Activated T-cell treated with anti-CD3 and anti-CD28 coated beads, Interleukin-2, amount 50 U/mL, for 72 hours (primary cell): ENCODE results near the gene CDH12. TPM values are rescaled to one million over a fixed set of nuclear protein-coding genes. Genes with fewer than 3 reads are reported as not detected.

ENCODE experiments used
- ATAC-seq, 2 donors: fragments of 150-1000 bp; cut with Tn5 transposase; replicated peaks in 1 of 2; 2 replicates each; pipeline ENCODE4 v1.10.0; 2021; ENCODE audit warnings: moderate library complexity in 2 of 2, mild to moderate bottlenecking in 1 of 2
- DNase-seq, 2 donors: peaks; one replicate each; pipeline ENCODE4 v3.0.0; 2021 to 2022; ENCODE audit warnings: mixed read lengths in 1 of 2
- H3K27ac Mint-ChIP-seq: one replicate; pipeline ENCODE4 v1.8.0; 2022; ENCODE audit warnings: mild to moderate bottlenecking, moderate library complexity, mixed read lengths
- H3K27me3 Mint-ChIP-seq: one replicate; pipeline ENCODE4 v1.8.0; 2022; ENCODE audit warnings: low read depth, mixed read lengths
- H3K36me3 Mint-ChIP-seq, 2 donors: one replicate each; pipeline ENCODE4 v1.8.0; 2022; ENCODE audit warnings: mixed read lengths in 2 of 2, mild to moderate bottlenecking in 1 of 2; ENCODE audit not compliant: insufficient read depth in 2 of 2
- H3K4me1 Mint-ChIP-seq: one replicate; pipeline ENCODE4 v1.8.0; 2022; ENCODE audit warnings: low read depth, mixed read lengths
- H3K4me3 Mint-ChIP-seq, 2 donors: one replicate each; pipeline ENCODE4 v1.8.0; 2022; ENCODE audit warnings: mild to moderate bottlenecking in 2 of 2, mixed read lengths in 2 of 2, moderate library complexity in 2 of 2
- H3K9me3 Mint-ChIP-seq, 2 donors: one replicate each; pipeline ENCODE4 v1.8.0; 2022; ENCODE audit warnings: mixed read lengths in 2 of 2
- total RNA-seq, 2 donors: library from RNA; stranded (reverse); gene quantifications; one replicate each; pipeline ENCODE4 v1.2.3, GENCODE V29; 2022

Gene CDH12
- total RNA-seq, 2 donors from 2014 or later, result not detected

- H3K9me3 Mint-ChIP-seq, result peaks cover 6 to 13% of the 10 kb centered on the region in 2 donors
- ATAC-seq, result no peak
- H3K36me3 Mint-ChIP-seq, result peaks cover 0 to 1% of the 10 kb centered on the region in 2 donors
- no peak overlapping the region for H3K4me3 Mint-ChIP-seq
- H3K27me3 Mint-ChIP-seq, result no peaks in the 10 kb centered on the region
- DNase-seq, result no peak
- H3K27ac Mint-ChIP-seq, result no peak overlapping the region
- no peaks in the 10 kb centered on the region for H3K4me1 Mint-ChIP-seq
These were observed 180.0 kb downstream of the CDH12 start for GRCh38 chr5:22673131-22673530.

DNA sequence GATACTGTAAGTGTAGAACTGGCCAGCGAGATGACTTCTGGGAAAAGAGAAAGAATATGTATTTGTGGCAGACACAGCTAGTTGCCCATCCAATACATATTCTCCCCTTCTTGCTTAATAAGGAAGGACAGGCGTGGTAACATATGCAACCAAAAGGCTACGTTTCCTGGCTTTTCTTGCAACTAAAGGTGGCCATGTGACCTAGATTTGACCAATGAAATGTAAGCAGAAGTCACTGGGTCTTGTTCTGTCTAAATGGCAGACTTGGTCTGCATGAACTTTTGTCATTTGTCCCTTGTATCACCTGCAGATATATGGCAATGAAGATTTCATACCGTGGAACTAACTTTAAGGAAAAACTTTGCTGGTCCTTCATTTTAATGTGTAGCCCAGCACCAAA, 183.8 kb downstream of the CDH12 start:
- Mint-ChIP-seq H3K27ac (no peak overlapping the region), H3K36me3 (peaks cover under 1 to 2% of the 10 kb centered on the region in 2 donors), H3K9me3 (peaks cover 7 to 17% of the 10 kb centered on the region in 2 donors), H3K4me3 (no peak overlapping the region), H3K4me1 (no peaks in the 10 kb centered on the region), H3K27me3 (no peaks in the 10 kb centered on the region)
- DNase-seq (no peak), ATAC-seq (no peak)

GRCh38 chr5:22665801-22666200, 187.3 kb downstream of the CDH12 start:
- H3K4me3 Mint-ChIP-seq, result no peak overlapping the region

GRCh38 chr5:22663134-22663533, 190.0 kb downstream of the CDH12 start:
- DNase-seq, result no peak
- Mint-ChIP-seq H3K27me3 (no peaks in the 10 kb centered on the region), H3K4me1 (no peaks in the 10 kb centered on the region), H3K4me3 (no peak overlapping the region), H3K9me3 (peaks cover 7 to 9% of the 10 kb centered on the region in 2 donors), H3K36me3 (peaks cover 0 to 2% of the 10 kb centered on the region in 2 donors), H3K27ac (no peak overlapping the region)
- no peak for ATAC-seq

More at GRCh38 chr5:22665801-22666200, 187.3 kb downstream of the CDH12 start:
- DNase-seq, result no peak
- Mint-ChIP-seq H3K27ac (no peak overlapping the region), H3K36me3 (peaks cover 0 to 2% of the 10 kb centered on the region in 2 donors), H3K4me1 (no peaks in the 10 kb centered on the region), H3K9me3 (peaks cover 9 to 15% of the 10 kb centered on the region in 2 donors), H3K27me3 (no peaks in the 10 kb centered on the region)
- ATAC-seq, result no peak

- no peak for DNase-seq
- Mint-ChIP-seq H3K4me3 (no peak overlapping the region), H3K9me3 (peaks cover 7 to 9% of the 10 kb centered on the region in 2 donors), H3K27me3 (no peaks in the 10 kb centered on the region), H3K4me1 (no peaks in the 10 kb centered on the region), H3K36me3 (peaks cover 0 to 2% of the 10 kb centered on the region in 2 donors), H3K27ac (no peak overlapping the region)
- no peak for ATAC-seq
These were observed 190.8 kb downstream of the CDH12 start for GRCh38 chr5:22662391-22662790.

- peaks cover 13% of the 10 kb centered on the region in 2 donors for H3K9me3 Mint-ChIP-seq
- no peaks in the 10 kb centered on the region for H3K36me3 Mint-ChIP-seq
These were observed 201.8 kb downstream of the CDH12 start for GRCh38 chr5:22651355-22651754.

DNA sequence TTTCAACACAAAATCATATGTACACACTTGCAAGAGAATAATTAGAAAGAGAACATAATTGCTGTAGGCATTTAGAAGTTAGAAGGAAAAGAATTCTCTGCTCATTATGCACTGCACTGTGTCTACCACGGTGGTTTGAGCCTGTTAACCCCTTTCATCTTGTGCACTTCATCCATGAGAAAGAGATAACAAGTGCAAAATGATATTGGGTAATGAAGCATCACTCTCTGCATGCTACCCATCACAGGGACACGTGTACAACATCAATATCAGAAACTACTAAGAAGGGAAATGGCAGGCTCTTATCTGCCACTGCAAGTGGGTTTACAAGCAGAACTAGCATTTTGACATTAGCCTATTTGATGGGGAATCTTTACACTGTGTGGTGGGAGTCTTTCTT, 202.6 kb downstream of the CDH12 start:
- H3K36me3 Mint-ChIP-seq, result no peaks in the 10 kb centered on the region
- H3K9me3 Mint-ChIP-seq, result peaks cover 11 to 13% of the 10 kb centered on the region in 2 donors
- no peak overlapping the region for H3K4me3 Mint-ChIP-seq
- ATAC-seq (no peak), DNase-seq (no peak)
- H3K27ac Mint-ChIP-seq, result no peak overlapping the region
- H3K27me3 Mint-ChIP-seq, result no peaks in the 10 kb centered on the region
- no peaks in the 10 kb centered on the region for H3K4me1 Mint-ChIP-seq

More at GRCh38 chr5:22651355-22651754, 201.8 kb downstream of the CDH12 start:
- Mint-ChIP-seq H3K4me1 (no peaks in the 10 kb centered on the region), H3K27me3 (no peaks in the 10 kb centered on the region), H3K4me3 (no peak overlapping the region), H3K27ac (no peak overlapping the region)
- ATAC-seq (no peak), DNase-seq (no peak)

- H3K4me3 Mint-ChIP-seq, result no peak overlapping the region
- no peaks in the 10 kb centered on the region for H3K4me1 Mint-ChIP-seq
- no peak for ATAC-seq
- no peak overlapping the region for H3K27ac Mint-ChIP-seq
- no peaks in the 10 kb centered on the region for H3K27me3 Mint-ChIP-seq
- peaks cover 8 to 11% of the 10 kb centered on the region in 2 donors for H3K9me3 Mint-ChIP-seq
- DNase-seq, result no peak
- no peaks in the 10 kb centered on the region for H3K36me3 Mint-ChIP-seq
These were observed 204.1 kb downstream of the CDH12 start for GRCh38 chr5:22649074-22649473.

DNA sequence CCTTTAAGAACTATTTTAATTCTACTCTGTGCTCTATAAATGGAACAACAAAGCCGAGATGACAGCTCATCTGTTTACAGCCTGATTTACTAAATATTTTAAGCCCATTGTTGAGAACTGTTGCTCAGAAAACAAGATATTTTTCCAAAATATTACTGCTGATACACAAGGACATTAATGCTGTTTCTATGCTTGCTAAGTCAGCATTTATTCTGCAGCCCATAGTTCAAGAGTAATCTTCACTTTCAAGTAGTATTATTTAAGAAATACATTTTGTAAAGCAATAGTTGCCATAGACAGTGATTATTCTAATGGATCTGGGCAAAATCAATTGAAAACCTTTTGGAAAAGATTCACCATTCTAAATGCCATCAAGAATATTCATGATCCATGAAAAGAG, 208.3 kb downstream of the CDH12 start:
- no peaks in the 10 kb centered on the region for H3K4me1 Mint-ChIP-seq
- peaks cover 4 to 7% of the 10 kb centered on the region in 2 donors for H3K9me3 Mint-ChIP-seq
- H3K27ac Mint-ChIP-seq, result no peak overlapping the region
- no peaks in the 10 kb centered on the region for H3K36me3 Mint-ChIP-seq
- DNase-seq, result no peak
- H3K4me3 Mint-ChIP-seq, result no peak overlapping the region
- no peaks in the 10 kb centered on the region for H3K27me3 Mint-ChIP-seq
- no peak for ATAC-seq

- DNase-seq, result no peak
- H3K4me3 Mint-ChIP-seq, result no peak overlapping the region
- no peaks in the 10 kb centered on the region for H3K36me3 Mint-ChIP-seq
- H3K27me3 Mint-ChIP-seq, result no peaks in the 10 kb centered on the region
- no peaks in the 10 kb centered on the region for H3K4me1 Mint-ChIP-seq
- peaks cover 2 to 5% of the 10 kb centered on the region in 2 donors for H3K9me3 Mint-ChIP-seq
- ATAC-seq, result no peak
- H3K27ac Mint-ChIP-seq, result no peak overlapping the region
These were observed 209.8 kb downstream of the CDH12 start for GRCh38 chr5:22643356-22643755.

DNA sequence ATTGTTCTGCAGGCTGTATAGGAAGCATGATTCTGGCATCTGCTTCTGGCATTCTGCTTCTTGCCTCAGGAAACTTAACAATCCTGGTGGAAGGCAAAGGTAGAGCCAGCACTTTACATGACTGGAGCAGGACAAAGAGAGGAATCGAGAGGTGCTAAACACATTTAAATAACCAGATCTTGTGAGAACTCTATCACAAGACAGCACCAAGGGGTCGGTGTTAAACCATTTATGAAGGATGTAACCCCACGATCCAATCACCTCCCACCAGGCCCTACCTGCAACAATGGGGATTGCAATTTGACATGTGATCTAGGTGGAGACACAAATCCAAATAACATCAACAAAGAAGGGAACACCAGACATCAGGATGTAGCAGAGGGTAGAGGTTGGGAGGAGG, 221.5 kb downstream of the CDH12 start:
- H3K4me3 Mint-ChIP-seq, result no peak overlapping the region
- no peak for DNase-seq
- no peak for ATAC-seq
- no peaks in the 10 kb centered on the region for H3K36me3 Mint-ChIP-seq
- H3K4me1 Mint-ChIP-seq, result no peaks in the 10 kb centered on the region
- no peak overlapping the region for H3K27ac Mint-ChIP-seq
- H3K27me3 Mint-ChIP-seq, result no peaks in the 10 kb centered on the region
- H3K9me3 Mint-ChIP-seq, result peaks cover 7 to 8% of the 10 kb centered on the region in 2 donors

- Mint-ChIP-seq H3K4me3 (no peak overlapping the region), H3K9me3 (peaks cover 7 to 22% of the 10 kb centered on the region in 2 donors), H3K27me3 (no peaks in the 10 kb centered on the region), H3K27ac (no peak overlapping the region), H3K36me3 (no peaks in the 10 kb centered on the region), H3K4me1 (no peaks in the 10 kb centered on the region)
- ATAC-seq (no peak), DNase-seq (no peak)
These were observed 226.1 kb downstream of the CDH12 start for GRCh38 chr5:22627029-22627428.

DNA sequence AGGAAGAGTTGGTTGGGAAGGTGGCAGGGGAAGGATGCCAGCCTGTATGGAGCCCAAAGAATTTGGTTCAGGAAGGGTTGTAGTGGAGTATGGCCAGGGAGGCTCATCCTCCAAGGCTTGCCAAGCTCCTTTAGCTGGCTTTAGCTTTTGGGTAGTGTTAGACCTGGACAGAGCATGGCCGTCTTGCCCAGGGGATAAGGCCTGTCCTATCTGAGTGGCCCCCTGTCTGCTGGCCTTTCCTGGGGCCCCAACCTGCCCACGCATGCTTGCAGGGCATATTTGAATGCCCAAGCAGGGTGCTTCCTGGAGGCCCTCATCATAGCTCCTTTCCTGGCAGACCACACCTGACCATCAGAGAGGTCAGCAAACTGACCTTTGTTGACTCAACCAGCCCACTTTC, 227.7 kb downstream of the CDH12 start:
- H3K4me3 Mint-ChIP-seq, result no peak overlapping the region
- H3K27me3 Mint-ChIP-seq, result no peaks in the 10 kb centered on the region
- DNase-seq (no peak), ATAC-seq (no peak)
- H3K27ac Mint-ChIP-seq, result no peak overlapping the region
- peaks cover 7 to 24% of the 10 kb centered on the region in 2 donors for H3K9me3 Mint-ChIP-seq
- no peaks in the 10 kb centered on the region for H3K4me1 Mint-ChIP-seq
- no peaks in the 10 kb centered on the region for H3K36me3 Mint-ChIP-seq

DNA sequence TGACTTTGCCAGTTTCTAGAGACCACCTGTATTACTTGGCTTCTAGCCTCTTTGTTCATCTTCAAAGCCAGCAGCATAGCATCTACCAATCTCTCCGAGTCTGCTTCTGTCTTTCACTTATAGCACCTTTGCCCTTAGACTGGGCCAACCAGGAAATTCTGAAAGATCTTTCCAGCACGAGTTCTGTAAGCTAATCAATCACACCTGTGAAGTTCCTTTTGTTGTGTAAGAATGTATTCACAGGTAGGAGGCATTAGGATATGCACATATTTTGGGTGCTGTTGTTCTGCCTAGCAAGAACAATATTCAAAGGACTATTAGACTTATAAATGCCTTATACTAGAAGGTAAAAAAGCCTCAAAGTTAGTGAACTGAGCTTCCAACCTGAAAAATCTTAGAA, 232.1 kb downstream of the CDH12 start:
- H3K9me3 Mint-ChIP-seq, result peaks cover 2 to 15% of the 10 kb centered on the region in 2 donors
- H3K36me3 Mint-ChIP-seq, result no peaks in the 10 kb centered on the region
- no peak overlapping the region for H3K4me3 Mint-ChIP-seq
- H3K27ac Mint-ChIP-seq, result no peak overlapping the region
- no peak for ATAC-seq
- H3K4me1 Mint-ChIP-seq, result no peaks in the 10 kb centered on the region
- H3K27me3 Mint-ChIP-seq, result no peaks in the 10 kb centered on the region
- DNase-seq, result no peak
